NB4 (cell line): ENCODE results near the gene INPP4A.

Source experiments
- MYC ChIP-seq: IDR thresholded peaks from 2 replicates; pipeline ENCODE4 v1.6.1; 2011; ENCODE audit warnings: low read depth, low read length
- POLR2A ChIP-seq: IDR thresholded peaks from 2 replicates; pipeline ENCODE4 v1.6.1; 2011; ENCODE audit warnings: mild to moderate bottlenecking; ENCODE audit not compliant: insufficient read length; ENCODE audit errors: extremely low read depth
- TF ChIP-seq, protein P1 (sequence below): IDR thresholded peaks from one replicate; pipeline ENCODE4 v1.5.1; 2012; ENCODE audit warnings: low read depth, low read length
- TF ChIP-seq, protein P2 (sequence below): IDR thresholded peaks from 2 replicates; pipeline ENCODE4 v1.6.1; 2011; ENCODE audit warnings: low read depth, low read length

DNA sequence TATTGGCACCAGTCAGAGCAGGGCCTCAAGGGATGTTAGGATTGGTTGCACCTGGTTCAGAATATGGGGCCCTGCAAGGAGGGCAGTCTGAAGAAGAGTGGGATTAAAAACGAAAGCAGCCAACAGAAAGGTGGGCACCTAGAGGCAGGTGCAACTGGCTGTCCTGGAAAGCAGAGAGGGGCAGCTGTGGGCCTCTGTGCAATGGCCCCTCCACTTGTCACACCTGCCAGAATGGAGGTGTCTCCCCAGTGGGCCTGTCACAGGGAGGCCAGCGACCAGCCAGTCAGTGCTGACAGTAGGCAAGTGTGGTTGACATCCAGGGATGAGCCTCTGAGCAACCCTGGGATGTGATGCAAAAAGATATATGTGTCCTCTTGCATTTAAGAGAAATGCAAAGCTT is 37.7 kb downstream of the INPP4A start:
- TF ChIP-seq, protein P1, sequence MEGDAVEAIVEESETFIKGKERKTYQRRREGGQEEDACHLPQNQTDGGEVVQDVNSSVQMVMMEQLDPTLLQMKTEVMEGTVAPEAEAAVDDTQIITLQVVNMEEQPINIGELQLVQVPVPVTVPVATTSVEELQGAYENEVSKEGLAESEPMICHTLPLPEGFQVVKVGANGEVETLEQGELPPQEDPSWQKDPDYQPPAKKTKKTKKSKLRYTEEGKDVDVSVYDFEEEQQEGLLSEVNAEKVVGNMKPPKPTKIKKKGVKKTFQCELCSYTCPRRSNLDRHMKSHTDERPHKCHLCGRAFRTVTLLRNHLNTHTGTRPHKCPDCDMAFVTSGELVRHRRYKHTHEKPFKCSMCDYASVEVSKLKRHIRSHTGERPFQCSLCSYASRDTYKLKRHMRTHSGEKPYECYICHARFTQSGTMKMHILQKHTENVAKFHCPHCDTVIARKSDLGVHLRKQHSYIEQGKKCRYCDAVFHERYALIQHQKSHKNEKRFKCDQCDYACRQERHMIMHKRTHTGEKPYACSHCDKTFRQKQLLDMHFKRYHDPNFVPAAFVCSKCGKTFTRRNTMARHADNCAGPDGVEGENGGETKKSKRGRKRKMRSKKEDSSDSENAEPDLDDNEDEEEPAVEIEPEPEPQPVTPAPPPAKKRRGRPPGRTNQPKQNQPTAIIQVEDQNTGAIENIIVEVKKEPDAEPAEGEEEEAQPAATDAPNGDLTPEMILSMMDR: no peak
- TF ChIP-seq POLR2A: no peak
- TF ChIP-seq, protein P2, sequence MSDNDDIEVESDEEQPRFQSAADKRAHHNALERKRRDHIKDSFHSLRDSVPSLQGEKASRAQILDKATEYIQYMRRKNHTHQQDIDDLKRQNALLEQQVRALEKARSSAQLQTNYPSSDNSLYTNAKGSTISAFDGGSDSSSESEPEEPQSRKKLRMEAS: no peak
- no peak for TF ChIP-seq MYC
